Left ventricle myocardium superior (tissue), 1 donor: Measurements from ENCODE around the gene TTC36. TPM values are rescaled to one million over a fixed set of nuclear protein-coding genes. Genes with fewer than 3 reads are reported as not detected.
"Not testable (repeated sequence)": the region's sequence is repeated elsewhere in the genome, so short reads cannot be mapped to it uniquely, and the experiment has no call there.

Source experiments
- ATAC-seq: fragments of 200-7000 bp; cut with Tn5 transposase; one replicate; pipeline ENCODE4 v1.9.1; 2020; ENCODE audit warnings: mild to moderate bottlenecking, moderate library complexity
- DNase-seq: peaks from one replicate; pipeline ENCODE4 v3.0.0-alpha.2; 2020
- intact Hi-C: fragments of 100-400 bp; cut with micrococcal nuclease; formaldehyde crosslinking; loops from one replicate; pipeline ENCODE4 v1.11.0; 2022
- total RNA-seq: library from RNA; stranded (reverse); fragmentation: NEBNext Ultra II Directional; extraction: Animal tissue kit (Norgen Biotek cat#: 25700); gene quantifications from one replicate; pipeline ENCODE4 v1.2.1, GENCODE V29; 2021
- donor health status: DM: no; HTN: yes; CAD: no; lungs with severe emphysema.

Gene TTC36
- total RNA-seq, 1 donor from 2014 or later: 1.2 TPM

- intact Hi-C loops: no loop called here
- DNase-seq (peak; percentile 77), ATAC-seq (peak; percentile 89)
These were observed 3.7 kb downstream of the TTC36 start, which contains the start of gene TMEM25 for GRCh38 chr11:118530683-118531596. Gene TMEM25, plus strand, starts transcription at chr11:118531192. Its CDS starts 610 bp downstream, at chr11:118531802.

DNA sequence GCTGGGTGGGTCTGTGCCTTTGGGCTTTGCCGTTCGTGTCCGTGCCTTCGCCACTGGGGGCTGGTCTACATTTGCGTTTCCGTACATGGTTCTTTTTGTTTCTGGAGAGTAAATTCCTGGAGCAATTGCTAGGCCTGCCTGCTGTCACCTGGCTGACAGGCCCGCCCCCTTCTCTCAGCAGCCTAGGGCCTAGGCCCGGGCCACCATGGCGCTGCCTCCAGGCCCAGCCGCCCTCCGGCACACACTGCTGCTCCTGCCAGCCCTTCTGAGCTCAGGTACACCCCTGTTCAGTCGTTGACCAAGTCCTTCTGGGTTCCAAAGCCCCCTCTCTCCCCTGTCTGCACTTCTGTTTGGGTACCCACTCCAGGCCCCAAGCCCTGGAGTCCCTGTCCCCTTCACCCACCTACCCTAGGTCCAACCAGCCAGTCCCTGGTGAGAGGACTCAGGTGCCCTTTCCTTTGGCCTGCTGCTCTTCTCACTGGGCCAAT, 4.4 kb downstream of the TTC36 start:
- no peak for DNase-seq
- peak; percentile 9 for ATAC-seq
- intact Hi-C loops: no loop called here

- ATAC-seq: no peak
- intact Hi-C loops: no loop called here
- DNase-seq: no peak
These were observed 4.8 kb downstream of the TTC36 start for GRCh38 chr11:118532091-118532490.

GRCh38 chr11:118532852-118533768, 5.8 kb downstream of the TTC36 start:
- DNase-seq (no peak), ATAC-seq (no peak)
- intact Hi-C loops: no loop called here

GRCh38 chr11:118533769-118534729, 6.8 kb downstream of the TTC36 start:
- intact Hi-C loops: no loop called here
- ATAC-seq (no peak), DNase-seq (no peak)

DNA sequence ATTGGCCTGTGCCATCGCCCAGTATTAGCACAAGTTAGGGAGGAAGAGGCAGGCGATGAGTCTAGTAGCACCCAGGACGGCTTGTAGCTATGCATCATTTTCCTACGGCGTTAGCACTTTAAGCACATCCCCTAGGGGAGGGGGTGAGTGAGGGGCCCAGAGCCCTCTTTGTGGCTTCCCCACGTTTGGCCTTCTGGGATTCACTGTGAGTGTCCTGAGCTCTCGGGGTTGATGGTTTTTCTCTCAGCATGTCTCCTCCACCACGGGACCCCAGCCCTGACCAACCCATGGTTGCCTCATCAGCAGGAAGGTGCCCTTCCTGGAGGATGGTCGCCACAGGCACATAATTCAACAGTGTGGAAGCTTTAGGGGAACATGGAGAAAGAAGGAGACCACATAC, 8.0 kb downstream of the TTC36 start:
- intact Hi-C loops: no loop called here
- DNase-seq: no peak
- ATAC-seq: no peak

- ATAC-seq: no peak
- intact Hi-C loops: no loop called here
- DNase-seq: no peak
These were observed 9.5 kb downstream of the TTC36 start for GRCh38 chr11:118536726-118537125.

- intact Hi-C loops: no loop called here
- DNase-seq: no peak
- no peak for ATAC-seq
These were observed 10.2 kb downstream of the TTC36 start for GRCh38 chr11:118537409-118537980.

- ATAC-seq (no peak), DNase-seq (no peak)
- intact Hi-C loops: no loop called here
These were observed 16.9 kb downstream of the TTC36 start for GRCh38 chr11:118544010-118544646.

- intact Hi-C loops: no loop called here
- ATAC-seq (no peak), DNase-seq (no peak)
These were observed 17.4 kb downstream of the TTC36 start for GRCh38 chr11:118544647-118545010.

GRCh38 chr11:118545533-118545932, 18.3 kb downstream of the TTC36 start:
- DNase-seq (no peak), ATAC-seq (no peak)
- intact Hi-C loops: no loop called here

- intact Hi-C loops: no loop called here
- DNase-seq: no peak
- ATAC-seq: no peak
These were observed 19.9 kb downstream of the TTC36 start for GRCh38 chr11:118547132-118547531.

- intact Hi-C loops: no loop called here
- ATAC-seq (no peak), DNase-seq (no peak)
These were observed 25.1 kb downstream of the TTC36 start for GRCh38 chr11:118552341-118552740.

DNA sequence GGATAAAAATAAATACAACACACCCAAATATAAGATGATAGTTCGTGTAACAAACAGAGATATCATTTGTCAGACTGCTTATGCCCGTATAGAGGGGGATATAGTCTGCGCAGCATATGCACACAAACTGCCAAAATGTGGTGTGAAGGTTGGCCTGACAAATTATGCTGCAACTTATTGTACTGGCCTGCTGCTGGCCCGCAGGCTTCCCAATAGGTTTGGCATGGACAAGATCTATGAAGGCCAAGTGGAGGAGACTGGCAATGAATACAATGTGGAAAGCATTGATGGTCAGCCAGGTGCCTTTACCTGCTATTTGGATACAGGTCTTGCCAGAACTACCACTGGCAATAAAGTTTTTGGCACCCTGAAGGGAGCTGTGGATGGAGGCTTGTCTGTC, 33.5 kb downstream of the TTC36 start:
- DNase-seq (no peak), ATAC-seq (no peak)
- intact Hi-C loops: no loop called here

DNA sequence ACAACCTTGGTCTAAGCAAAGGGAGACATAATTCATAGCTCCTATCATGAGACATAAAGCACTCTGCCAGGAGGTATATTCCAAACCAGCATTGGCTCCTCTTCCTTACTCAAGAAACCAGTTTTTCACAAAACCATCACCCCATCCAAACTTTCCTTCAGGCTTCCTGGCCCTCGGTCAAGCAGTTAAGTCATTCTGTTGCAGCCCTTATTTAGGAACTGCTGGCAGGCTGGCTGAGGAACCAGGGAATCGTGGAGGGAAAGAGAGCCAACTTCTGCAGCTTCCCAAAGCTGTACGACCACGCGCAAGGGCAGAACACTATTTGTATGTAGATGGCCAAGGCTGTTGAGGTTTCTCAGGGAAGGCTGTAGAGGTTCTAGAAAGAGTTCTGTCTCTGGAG, 37.8 kb downstream of the TTC36 start:
- DNase-seq (peak; percentile 48), ATAC-seq (peak; percentile 58)
- intact Hi-C loops: no loop called here

DNA sequence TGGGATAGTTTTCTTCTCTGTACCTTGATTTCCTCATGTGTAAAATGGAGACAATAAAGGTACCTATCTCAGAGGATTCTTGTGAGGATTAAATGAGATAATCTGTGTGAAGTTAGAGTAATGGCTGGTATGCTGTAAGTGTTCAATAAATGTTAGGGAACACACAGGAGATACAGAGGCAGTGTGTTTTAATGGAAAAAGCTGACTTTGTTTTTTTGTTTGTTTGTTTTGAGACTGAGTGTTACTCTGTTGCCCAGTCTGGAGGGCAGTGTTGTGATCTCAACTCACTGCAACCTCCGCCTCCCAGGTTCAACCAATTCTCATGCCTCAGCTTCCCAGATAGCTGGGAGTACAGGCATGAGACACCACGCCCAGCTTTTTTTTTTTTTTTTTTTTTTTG, 42.4 kb downstream of the TTC36 start:
- ATAC-seq: no peak
- intact Hi-C loops: no loop called here
- no peak for DNase-seq

- ATAC-seq: no peak
- intact Hi-C loops: no loop called here
- no peak for DNase-seq
These were observed 43.5 kb downstream of the TTC36 start for GRCh38 chr11:118570787-118571186.

GRCh38 chr11:118571701-118572060, 44.4 kb downstream of the TTC36 start:
- intact Hi-C loops: not testable (repeated sequence)

More at GRCh38 chr11:118571701-118572060, 44.4 kb downstream of the TTC36 start:
- not testable (repeated sequence) for ATAC-seq
- DNase-seq: peak; percentile 37
